GM18951 (cell line): ENCODE results near the gene PAX2.

ENCODE experiments used
- POLR2A ChIP-seq: IDR thresholded peaks from 4 replicates; pipeline ENCODE4 v1.6.1; 2011; ENCODE audit warnings: mild to moderate bottlenecking; ENCODE audit not compliant: insufficient read length, insufficient read depth; ENCODE audit errors: extremely low read depth
- in situ Hi-C: fragments of 300-500 bp; cut with MboI; formaldehyde crosslinking; loops from one replicate; pipeline ENCODE4 v1.12.0; 2022; ENCODE audit warnings: low sequenced_read_pairs, mixed read lengths, inconsistent platforms; ENCODE audit not compliant: unreplicated experiment

Gene PAX2

DNA sequence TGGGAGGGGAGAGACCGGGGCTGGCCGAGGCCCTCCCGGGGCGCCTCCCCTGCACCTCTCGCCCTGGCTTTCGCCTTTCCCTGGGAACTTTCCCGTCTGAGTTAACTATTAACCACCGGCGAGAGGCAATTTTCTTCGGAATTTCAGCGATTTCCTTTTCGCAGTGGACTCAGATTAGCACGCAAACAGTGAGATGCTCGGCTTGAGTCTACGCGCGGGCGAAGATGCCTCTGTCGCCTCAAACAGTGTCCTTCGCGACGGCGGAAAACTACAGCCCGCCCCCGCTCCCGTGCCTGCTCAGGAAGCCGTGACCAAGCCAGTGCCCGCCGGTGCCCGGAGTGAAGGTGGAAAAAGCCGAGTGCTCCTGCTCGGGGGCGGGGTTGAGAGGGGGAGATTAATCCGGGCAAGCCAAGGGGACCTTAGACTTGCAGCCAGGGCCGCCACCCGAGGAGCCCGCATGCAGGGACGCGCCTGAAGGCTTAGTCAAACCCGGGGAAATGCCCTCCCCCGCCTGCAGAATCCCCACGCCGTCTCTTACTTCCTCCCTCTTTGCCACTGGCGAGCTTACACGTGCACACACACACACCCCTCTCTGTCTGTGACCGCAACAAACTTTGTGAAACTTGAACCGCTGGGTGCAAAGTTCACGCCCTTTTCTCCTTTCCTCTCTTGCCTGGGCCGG is 14.5 kb upstream of the PAX2 start:
- in situ Hi-C loops = no loop called here
- no peak for TF ChIP-seq POLR2A

DNA sequence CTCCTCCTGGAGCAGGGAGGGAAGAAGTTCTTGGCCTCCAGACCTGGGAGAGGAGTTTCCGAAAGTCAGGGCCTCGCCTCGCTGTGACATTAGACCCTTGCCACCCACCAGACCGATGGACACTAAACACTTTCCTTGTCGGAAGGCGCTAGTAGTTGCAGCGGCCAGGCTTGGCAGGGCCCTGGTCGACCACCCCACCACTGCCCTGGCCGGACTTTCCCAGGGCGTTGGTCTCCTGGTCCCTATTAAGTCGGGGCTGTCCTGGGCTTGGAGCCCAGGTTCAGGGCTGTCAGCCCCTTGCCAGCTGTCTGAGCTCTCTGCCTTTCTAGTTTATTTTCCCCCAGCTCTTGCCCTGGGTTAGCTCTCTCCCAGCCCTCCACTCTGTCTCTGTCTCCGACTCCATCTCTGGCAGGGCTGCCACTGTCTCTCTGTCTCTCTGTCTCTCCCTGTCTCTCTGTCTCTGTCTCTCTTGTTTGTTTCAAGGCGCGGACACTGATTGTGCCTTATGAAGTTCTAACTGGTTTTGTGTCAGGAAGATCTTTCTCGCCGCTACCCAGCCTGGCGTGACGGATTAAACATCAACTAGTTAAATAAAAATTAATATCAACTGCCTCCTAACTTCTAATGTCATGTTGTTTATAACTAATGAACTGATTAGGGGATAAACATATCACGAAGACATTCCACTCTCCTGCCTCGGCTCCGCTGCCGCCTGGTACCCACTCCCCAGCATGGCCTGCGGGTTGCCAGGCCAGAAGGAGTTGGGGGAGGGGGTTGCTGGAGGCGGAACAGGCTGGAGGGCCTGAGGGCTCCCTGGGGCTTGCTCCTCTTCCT is 13.8 kb upstream of the PAX2 start:
- in situ Hi-C loops = no loop called here
- TF ChIP-seq POLR2A = no peak

DNA sequence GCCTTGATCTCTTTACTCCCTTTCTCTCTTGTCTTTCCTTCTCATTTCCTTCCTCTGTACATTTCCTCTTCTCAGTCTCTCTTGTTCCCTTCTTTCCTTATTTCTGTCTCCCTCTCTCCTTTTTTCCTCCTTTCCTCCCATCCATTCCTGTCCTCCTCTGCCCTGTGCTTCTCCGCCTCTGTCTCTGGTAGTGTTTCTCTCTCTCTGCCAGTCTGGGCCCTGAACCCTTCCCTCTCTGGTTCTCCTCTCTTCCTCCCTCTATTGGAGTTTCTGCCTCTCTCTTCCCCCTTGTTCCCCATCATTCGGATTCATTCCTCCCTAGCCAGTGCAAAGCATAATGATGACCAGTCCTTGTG is 13.2 kb upstream of the PAX2 start:
- TF ChIP-seq POLR2A = no peak
- in situ Hi-C loops = no loop called here

DNA sequence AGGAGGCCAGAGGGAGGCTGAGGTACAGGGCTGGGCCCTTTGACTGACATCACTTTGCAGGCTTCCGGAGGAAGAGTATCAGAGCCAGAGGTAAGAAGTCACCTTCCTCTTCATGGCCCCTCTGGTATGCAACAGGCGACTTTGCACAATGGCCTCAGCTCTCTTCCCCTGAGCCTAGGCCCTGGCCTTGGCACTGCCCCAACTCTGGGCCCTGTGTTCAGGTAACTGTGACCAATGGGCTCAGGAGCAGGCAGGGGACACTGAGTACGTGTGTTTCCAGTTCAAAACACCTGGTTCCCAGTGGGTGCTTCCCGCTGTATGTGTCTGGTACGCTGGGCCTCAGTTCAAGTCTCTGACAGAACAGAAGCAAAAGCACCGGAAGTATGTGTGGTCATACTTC is 12.1 kb upstream of the PAX2 start:
- TF ChIP-seq POLR2A = no peak
- in situ Hi-C loops = no loop called here

DNA sequence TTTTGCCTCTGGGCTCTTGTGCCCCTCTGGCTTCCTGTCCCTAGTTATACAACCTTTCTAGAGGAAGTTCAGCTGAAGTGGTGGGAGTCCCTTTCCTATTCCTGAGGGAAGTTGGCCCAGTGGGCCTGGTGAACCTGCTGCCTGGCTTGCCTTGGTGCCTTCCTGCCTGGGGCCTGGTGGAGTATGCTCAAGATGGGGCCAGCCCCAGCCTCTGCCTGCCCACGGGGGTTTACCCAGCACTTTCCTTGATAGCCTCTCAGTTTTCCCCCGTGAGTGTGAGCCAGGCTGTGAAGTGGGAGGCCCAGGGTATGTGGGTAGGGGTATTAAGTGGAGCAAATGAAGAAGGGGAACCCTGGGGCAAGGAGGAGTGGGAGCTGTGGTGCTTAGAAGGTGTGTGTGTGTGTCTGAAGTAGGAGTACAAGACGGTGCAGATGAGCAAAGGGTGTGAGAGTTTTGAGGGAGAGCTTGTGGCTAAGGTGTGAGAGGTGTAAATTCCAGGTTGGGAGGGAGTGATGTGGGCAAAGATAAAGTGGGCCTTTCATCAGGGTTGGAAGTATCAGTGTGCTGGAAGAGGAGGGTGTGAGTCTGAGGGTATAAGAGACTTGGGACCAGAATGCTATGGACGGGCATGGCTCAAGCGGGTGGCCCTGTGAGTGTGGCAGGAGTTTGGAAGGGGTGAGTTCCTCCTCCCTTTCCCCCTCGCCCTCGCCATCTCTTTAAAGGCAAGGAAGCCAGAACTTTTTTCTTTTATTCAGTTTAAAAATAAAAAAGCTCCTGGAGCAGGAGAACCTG is 10.9 kb upstream of the PAX2 start:
- in situ Hi-C loops = no loop called here
- TF ChIP-seq POLR2A = no peak

DNA sequence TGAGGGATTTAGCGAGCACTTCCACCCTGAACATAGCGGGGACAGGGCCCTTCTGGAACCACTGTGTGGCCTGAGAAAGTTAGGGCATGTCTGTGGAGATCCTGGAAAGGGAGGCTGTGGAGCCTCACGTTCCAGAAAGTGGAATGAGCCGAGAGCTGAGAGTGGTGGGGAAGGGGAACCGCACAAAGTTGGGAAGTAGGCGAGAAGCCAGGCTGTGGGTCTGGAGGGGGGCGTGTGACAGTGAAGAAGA is 10.4 kb upstream of the PAX2 start:
- TF ChIP-seq POLR2A = no peak
- in situ Hi-C loops = no loop called here

DNA sequence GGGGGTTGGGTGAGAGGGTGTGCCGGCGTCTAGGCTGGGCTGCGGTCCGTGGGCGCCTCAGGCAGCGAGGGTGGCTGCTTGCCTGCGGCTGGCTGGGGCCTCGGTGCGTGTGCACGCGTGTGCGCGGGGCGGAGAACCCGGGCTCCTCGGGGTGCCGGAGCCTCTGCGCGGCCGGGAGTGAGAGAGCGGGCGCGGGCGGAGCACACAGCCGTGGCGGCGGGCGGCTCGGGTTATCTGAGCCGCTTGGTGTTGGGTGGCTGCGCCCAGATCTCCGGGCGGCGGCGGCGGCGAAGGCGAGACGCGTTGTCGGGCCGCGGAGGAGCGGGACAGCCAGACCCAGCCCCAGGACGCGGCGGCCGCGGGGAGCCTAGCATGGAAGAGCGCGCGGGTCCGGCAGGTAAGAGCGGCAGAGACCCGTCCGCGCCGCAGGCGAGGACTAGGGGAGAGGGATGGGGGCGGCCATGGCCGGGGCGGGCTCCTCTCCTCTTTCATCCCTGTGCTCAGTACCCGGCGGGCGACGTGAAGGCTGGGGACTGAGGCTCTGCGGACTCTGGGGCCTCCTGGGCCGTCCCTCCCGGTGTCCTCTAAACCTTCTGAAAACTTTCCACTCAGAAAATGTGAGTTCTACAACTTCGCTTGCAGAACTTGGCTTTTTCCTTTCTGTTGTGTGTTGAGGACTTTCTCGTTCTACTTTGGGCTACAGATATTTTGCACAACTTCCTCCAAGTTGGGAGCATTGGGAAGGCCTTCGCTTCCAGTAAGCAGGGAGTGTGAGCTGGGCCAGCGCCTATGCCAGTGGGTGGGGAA is 9.8 kb upstream of the PAX2 start:
- in situ Hi-C loops = no loop called here
- no peak for TF ChIP-seq POLR2A

DNA sequence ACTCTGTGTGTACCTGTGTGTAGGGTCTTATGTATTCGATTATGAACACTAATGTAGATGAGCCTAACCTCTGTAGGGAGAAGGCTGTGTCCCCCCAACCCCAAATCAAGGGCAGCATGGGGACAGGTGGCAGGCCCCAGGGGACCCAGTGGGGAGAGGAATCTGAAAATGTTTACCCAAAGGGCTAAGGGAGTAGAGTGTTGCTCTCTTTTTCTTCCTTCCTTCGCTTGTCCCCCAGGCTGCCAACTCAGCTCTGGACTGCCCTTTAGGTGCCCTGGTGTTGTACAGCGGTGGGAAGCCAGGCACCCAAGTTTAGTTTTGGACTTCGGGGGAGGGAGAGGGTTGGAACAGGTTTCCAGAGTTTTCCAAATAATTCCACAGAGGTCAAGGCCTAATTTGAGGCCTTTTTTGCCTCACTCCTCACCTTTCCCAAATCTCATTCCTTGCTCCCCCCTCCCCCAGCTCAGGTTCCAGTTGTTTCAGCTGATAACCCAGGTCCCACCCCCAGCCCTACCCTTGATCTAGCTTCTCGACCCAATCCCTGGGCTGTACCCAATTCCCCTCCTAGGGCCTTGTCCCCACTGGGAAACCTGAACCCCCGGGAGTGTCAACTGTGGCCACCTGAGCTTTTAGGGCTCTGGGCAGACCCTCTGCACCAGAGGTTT is 9.1 kb upstream of the PAX2 start:
- in situ Hi-C loops = no loop called here

DNA sequence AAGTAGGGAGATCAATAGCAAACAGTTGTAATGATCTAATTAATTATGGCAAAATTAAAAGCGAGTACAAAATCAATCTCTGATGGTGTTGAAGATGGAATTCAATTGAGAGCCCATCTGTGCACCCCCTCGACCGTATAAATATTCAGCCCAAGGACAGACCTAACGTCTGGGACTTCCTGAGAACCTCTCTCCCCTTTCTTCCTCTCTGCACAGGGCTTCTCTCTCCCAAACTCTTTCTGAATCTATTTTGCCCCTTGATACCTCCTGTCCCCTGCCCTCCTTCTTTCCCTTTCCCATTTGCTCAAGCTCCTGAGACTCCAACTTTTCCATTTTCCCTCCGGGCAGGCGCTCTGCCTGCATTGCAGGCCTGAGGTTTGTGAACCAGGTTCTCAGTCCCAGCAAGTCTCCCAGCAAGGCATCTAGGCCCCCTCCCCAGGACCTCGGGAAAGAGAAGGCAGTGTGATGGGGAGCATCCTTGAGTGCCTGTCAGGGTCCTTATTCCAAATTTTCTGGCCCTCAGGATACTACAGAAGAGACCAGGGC is 8.5 kb upstream of the PAX2 start:
- no peak for TF ChIP-seq POLR2A
- in situ Hi-C loops = no loop called here

More for the DNA sequence above, 9.1 kb upstream of the PAX2 start:
- TF ChIP-seq POLR2A = no peak

DNA sequence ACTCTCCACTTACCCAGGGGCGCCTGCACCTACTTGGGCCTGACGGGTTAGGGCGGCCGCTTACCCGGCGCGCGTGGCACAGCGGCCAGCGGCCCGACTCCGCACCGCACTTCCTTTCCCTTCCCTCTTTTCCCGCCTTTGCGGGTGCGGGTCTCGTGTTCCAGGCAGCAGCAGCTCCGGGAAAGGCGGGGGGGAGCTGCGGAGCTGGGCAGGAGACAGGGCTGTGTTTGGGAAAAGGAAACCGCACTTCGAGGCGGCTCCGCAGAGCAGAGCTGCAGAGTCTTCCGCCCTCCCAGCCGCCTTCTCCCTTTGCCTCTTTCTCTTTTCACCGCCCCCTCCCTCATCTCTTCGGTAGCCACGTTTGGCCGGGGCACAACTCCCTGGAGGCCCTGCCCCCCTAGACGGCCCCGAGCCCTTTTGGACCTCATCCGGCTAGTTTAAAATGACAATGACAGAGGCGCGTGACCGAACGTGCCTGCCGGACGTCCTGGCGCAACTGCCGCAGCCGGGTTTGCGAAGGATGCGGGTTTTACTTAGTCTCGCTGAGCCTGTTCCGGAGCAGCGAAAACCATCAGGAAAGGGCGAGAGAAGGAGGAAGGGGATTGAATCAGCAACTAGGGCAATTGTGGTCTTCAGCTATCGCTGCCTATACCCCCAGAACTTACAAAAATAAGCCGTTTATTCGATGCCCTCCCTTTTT is 7.9 kb upstream of the PAX2 start:
- no peak for TF ChIP-seq POLR2A
- in situ Hi-C loops = no loop called here

DNA sequence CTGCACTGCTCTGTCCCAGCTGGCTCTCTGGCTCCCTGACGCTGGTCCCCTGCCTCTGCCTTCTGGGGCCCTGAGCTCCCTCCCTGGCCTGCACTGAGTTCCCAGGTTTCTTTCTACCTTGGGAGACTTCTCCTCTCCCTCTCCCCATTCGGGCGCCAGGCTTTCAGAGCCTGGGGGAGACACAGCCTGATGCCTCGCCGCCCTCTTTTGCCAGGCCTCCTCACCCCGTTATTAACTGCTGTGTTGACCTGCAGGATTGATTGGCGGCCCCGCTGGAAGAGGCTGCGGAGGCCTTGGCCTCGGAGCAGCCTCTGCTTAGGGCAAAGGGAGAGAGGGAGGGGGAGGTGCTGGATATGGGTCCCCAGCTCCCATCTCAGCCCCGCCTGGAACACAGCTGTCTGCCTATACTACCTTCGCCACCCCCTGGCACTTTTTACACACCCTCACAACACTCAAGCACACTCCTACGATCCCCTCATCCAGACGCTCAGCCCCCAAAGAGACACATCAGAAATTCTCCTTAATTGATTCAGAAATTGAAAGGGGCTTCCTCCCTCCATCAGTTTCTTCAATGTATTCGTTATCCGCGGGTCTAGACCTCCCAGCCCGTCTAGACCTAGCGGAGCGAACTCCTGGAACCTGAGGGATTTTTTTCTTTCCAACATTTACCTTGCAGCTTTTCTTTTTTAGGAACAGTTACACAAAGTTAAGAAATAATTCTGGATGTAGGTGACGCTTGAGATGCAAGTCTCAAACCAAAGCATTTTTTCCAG is 7.1 kb upstream of the PAX2 start:
- TF ChIP-seq POLR2A = no peak
- in situ Hi-C loops = no loop called here
